ENCODE results near the gene MYH14.

GRCh38 chr19:50280074-50280473 is 76.7 kb downstream of the MYH14 start:
- no peak for TF ChIP-seq CTCF (IDR thresholded peaks at IDR 0.05; ENCODE audit: insufficient read depth, low read depth, low read length)
- TF ChIP-seq EZH2 (IDR thresholded peaks at IDR 0.05; ENCODE audit: insufficient read depth, low read length): no peak
